GM03348 (cell line): Measurements from ENCODE around the gene CHRND.

Experiments used
- DNase-seq: peaks from one replicate; pipeline ENCODE4 v3.0.0; 2012; ENCODE audit warnings: low spot score

CHRND gene

GRCh38 chr2:232504438-232504837 is 21.5 kb upstream of the CHRND start:
- no peak for DNase-seq

- no peak for DNase-seq
Observed at GRCh38 chr2:232505856-232506255, 20.1 kb upstream of the CHRND start.

- no peak for DNase-seq
Observed at GRCh38 chr2:232506709-232507108, 19.3 kb upstream of the CHRND start.

GRCh38 chr2:232508251-232508650 is 17.7 kb upstream of the CHRND start:
- DNase-seq, result no peak

GRCh38 chr2:232511336-232511890 is 14.5 kb upstream of the CHRND start:
- no peak for DNase-seq

- DNase-seq, result no peak
Observed at GRCh38 chr2:232512602-232513001, 13.4 kb upstream of the CHRND start.

GRCh38 chr2:232513353-232513752 is 12.6 kb upstream of the CHRND start:
- no peak for DNase-seq

- DNase-seq, result no peak
Observed at GRCh38 chr2:232515639-232516038, 10.3 kb upstream of the CHRND start.

GRCh38 chr2:232516551-232516950 is 9.4 kb upstream of the CHRND start:
- no peak for DNase-seq

- no peak for DNase-seq
Observed at GRCh38 chr2:232518844-232519243, 7.1 kb upstream of the CHRND start.

GRCh38 chr2:232519581-232520438 is 6.2 kb upstream of the CHRND start, which contains the start of gene PRSS56:
TSS of gene PRSS56 (plus strand) at chr2:232520388. CDS start at chr2:232520599, 211 bp downstream.
- DNase-seq, result no peak

GRCh38 chr2:232520489-232520888 is 5.5 kb upstream of the CHRND start:
- no peak for DNase-seq

GRCh38 chr2:232521098-232521497 is 4.9 kb upstream of the CHRND start:
- DNase-seq, result no peak

GRCh38 chr2:232521959-232522622 is 3.9 kb upstream of the CHRND start:
- DNase-seq, result peak; percentile 94

- no peak for DNase-seq
Observed at GRCh38 chr2:232522623-232523401, 3.1 kb upstream of the CHRND start.

- DNase-seq, result no peak
Observed at GRCh38 chr2:232523402-232523681, 2.6 kb upstream of the CHRND start.

GRCh38 chr2:232523682-232524597 is 2.0 kb upstream of the CHRND start:
- peak; percentile 61 for DNase-seq

GRCh38 chr2:232524771-232525170 is 1.2 kb upstream of the CHRND start:
- DNase-seq, result no peak

GRCh38 chr2:232525199-232525598 is 761 bp upstream of the CHRND start:
- no peak for DNase-seq

- no peak for DNase-seq
Observed at GRCh38 chr2:232526372-232526941, 497 bp downstream of the CHRND start.

GRCh38 chr2:232527905-232528470 is 2.0 kb downstream of the CHRND start:
- no peak for DNase-seq
